ENCODE data around the gene LAMA2.

DNA sequence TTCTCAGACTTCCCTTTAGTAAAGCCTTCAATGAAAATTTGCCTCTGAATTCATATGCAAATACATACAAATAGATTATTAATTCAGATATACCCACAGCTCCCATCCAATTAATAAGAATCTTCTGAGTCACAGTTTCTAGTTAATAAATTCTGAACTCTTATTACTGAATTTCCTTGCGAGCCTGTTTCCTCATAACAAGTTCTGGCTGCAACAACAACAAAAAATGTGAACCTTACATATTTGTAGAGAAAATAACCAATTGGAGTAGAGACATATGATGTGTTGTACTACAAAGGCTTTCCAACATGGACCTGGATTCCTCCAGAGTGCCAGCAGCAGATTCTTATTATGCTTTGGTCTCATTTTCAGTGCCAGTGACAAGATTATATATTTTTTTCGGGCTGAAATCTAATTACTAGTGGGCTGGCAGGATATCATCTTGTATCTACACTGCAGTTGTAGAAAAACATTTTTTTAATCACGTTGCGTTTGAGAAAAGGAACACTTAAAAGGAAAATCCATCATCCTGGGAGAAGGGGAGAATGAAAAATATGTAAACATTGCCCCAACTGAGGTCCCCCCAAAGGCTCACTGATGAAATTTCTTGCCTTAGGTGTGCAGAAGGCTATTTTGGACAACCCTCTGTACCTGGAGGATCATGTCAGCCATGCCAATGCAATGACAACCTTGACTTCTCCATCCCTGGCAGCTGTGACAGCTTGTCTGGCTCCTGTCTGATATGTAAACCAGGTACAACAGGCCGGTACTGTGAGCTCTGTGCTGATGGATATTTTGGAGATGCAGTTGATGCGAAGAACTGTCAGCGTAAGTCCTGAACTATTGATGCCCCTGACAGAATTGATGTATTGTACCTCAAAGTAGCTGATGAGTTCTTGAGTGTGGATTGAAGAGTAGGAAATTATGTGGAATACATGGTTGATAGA lies 404.6 kb downstream of the LAMA2 start:
- TF ChIP-seq EP300 (IDR thresholded peaks at IDR 0.05; ENCODE audit: borderline replicate concordance) = no peak
- TF ChIP-seq TEAD4 (IDR thresholded peaks at IDR 0.05) = no peak
- TF ChIP-seq NFIC (IDR thresholded peaks at IDR 0.05) = no peak
- no peak for TF ChIP-seq MAX (IDR thresholded peaks at IDR 0.05)
- TF ChIP-seq RAD21 (IDR thresholded peaks at IDR 0.05; ENCODE audit: low read depth) = no peak
- no peak for TF ChIP-seq TCF12 (IDR thresholded peaks at IDR 0.05; ENCODE audit: low read depth)
- no peak for TF ChIP-seq TAF1 (IDR thresholded peaks at IDR 0.05; ENCODE audit: low read depth)
- no peak for TF ChIP-seq REST (IDR thresholded peaks at IDR 0.05; ENCODE audit: low read depth)
